Cerebellar nuclear complex (tissue), 1 donor: Measurements from ENCODE around the gene RAB29.
A peak's percentile ranks its signal among the peaks of the same experiment; 100 is the strongest.
"Not testable (repeated sequence)": the region's sequence is repeated elsewhere in the genome, so short reads cannot be mapped to it uniquely, and the experiment has no call there.

ENCODE experiments used
- DNase-seq, 2 experiments: peaks; one replicate each; lab custom pipeline; 2025; lab: John Stamatoyannopoulos, UW

Gene RAB29, protein sequence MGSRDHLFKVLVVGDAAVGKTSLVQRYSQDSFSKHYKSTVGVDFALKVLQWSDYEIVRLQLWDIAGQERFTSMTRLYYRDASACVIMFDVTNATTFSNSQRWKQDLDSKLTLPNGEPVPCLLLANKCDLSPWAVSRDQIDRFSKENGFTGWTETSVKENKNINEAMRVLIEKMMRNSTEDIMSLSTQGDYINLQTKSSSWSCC

DNA sequence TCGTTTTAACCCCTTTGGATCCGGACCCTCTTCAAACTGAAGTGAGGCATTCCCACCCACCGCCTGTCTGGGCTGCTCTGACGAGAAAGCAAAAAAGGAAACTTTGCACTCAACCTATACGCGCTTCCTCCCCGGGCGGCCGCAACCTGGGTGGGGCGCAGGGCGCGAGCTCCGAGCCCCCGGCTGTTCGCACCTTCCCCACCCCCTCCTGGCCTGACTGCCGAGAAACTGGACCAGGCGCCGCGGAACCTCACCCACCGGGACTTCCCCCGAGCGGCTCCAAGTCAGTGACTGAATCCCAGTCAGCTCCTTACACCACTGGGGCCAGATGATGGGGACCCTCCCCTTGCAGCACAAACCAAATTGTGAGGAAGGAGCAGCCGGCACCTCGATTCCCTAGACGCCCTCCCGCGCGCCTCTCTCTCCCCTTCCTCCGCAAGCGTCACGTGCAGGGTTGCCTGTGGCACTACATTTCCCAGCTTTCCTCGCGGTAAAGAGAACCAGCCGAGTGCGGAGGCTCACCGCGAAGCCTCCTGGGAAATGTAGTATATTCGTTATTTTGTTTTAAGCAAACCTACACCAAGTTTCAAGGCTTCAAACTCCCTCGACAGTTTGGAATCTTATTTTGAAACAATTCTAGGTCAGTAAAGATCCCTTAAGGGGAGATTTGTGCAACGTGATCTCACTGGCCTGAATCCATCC is at the start of gene RAB29:
Gene RAB29 (minus strand): TSS at position 468 of the 702 bp plus-strand sequence. CDS start 526 bp downstream, outside the sequence.
- DNase-seq, result peak in 1 of 2 experiments; percentile 74

DNA sequence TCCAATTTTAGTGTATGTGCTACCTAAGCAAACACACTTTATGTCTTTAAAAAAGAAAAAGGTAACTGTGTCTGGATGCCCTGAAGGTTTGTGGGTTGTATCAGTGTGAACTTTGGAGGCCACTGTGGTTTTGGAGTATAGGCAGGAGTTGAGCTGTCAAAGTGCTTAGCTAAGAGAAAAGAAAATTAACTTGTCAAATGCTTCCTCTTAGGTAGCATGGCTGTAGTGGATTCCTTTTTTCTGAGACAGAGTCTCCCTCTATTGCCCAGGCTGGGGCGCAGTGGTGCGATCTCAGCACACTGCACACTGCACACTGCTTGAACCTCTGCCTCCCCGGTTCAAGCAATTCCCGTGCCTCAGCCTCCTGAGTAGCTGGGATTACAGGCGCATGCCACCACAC is 48.9 kb upstream of the RAB29 start:
- DNase-seq, result no peak

DNA sequence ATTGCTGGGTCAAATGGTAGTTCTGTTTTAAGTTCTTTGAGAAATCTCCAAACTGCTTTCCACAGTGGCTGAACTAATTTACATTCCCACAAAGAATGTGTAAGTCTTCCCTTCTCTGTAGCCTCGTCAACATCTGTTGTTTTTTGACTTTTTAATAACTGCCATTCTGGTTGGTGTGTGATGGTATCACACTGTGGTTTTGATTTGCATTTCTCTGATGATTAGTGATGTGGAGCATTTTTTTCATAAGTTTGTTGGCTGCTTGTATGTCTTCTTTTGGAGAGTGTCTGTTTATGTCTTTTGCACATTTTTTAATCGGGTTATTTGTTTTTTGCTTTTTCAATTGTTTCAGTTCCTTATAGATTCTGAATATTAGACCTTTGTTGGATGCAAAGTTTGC is 48.0 kb upstream of the RAB29 start:
- DNase-seq, result not testable (repeated sequence)

DNA sequence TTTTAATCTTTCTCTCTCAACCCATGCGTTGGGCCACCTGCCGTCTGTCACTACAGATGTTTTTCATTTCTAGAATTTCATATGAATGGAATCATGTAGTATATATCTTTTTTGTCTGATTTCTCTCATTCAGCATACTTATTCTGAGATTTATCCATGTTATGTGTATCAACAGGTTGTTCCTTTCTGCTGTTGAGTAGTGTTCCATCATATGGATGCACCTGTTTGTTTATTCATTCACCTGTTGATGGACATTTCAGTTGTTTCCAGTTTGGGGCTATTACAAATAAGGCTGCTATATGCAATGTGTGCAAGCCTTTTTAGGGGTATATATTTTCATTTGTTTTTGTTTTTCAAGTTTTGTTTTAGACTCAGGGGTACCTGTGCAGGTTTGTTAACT is 47.1 kb upstream of the RAB29 start:
- no peak for DNase-seq

DNA sequence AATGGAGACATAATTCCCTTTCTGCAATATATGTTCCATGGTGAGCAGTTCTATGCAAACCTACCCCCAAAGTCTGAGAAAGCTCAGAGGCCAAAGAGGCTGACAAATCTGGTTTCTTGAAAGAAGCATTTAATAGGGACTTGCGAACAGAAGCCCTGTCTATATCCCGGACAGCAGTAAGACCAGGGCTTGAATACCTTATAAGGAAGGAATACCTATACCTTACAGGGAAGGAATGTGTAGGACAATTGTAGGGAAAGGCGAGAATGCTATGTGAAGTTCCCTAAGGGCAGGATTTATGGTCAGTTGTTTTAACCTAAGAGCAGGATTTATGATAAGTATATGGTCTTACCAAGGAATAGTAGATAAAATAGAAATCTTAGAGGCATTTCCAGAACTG is 42.7 kb upstream of the RAB29 start:
- no peak for DNase-seq

DNA sequence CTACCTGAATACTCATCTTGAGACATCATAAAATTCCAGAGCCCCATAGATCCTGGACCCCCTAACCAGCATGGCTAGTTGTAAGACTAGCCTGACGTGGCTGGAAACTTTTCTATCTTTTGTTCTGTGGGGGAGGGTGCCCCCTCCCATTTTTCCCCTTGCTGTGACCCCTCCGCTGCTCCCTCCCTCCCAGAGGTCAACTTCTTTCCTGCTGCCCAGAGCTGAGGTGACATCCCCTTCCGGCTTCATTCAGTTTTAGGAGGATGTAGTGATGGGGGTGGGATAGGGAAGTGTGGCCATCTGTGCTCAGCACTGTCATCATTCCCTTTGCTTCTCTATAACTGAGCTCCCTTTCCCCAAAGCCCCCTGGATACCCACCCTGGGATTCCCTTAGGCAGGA is 42.1 kb upstream of the RAB29 start:
- no peak for DNase-seq

DNA sequence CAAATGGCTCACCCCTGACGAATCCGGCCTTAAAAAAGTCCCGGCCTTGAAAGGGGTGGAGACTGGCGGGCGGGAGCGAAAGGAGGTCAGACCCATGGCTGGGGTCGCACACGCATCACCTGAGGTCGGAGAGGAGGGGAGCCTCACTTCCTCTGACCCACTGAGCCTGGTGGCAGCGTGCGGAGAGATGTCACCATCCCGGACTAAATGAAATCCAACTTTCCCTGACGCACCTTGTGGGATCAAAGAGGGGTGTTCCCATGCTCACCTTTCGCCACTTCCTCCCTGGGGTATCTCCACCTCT is 38.4 kb upstream of the RAB29 start:
- DNase-seq, result no peak

DNA sequence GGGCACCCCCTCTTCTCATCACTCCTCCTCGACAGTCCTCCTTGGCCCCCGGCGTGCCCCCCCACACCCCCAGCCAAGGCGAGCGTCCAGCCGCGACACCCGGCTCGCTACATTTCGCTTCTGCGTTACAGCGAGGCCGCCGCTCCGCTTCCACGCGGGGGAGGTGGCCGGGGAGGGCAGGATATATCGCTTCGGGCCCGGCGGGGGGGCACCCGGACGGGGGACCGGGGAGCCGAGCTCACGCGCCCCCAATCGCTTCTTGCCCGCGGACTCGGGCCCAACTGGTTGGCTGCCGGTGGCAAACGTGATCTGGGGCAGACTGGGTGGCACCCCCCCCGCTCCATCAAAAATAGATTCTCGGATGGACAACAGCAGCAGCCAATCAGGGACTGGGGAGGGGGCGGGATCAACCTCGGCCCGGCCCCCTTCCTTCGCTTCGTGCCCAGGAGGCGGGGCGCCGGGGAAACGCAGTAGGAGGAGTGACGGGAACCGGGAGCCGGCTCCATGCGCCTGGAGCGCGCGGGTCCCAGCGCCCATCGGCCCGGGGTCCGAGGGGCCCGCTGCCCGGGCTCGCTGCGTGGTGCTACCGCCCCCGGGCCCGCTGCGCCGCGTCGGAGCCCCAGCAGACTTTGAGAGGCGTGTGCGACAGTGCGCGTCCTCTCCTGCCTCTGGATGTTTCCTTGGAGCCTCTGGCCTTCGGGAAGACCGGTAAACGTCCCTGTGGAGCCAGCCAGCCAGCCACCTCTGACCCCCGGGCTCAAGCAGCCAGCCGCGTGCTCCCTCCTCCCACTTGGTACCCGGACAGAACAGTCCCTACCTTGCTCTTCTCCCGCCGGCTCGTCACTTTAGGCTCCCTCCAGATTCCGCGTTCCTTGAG is 37.8 kb upstream of the RAB29 start, which contains the start of gene SLC41A1:
Gene SLC41A1 (minus strand): TSS at position 321 of the 877 bp plus-strand sequence. CDS start 2,757 bp downstream, outside the sequence.
- peak; percentile 90 to 92 for DNase-seq

DNA sequence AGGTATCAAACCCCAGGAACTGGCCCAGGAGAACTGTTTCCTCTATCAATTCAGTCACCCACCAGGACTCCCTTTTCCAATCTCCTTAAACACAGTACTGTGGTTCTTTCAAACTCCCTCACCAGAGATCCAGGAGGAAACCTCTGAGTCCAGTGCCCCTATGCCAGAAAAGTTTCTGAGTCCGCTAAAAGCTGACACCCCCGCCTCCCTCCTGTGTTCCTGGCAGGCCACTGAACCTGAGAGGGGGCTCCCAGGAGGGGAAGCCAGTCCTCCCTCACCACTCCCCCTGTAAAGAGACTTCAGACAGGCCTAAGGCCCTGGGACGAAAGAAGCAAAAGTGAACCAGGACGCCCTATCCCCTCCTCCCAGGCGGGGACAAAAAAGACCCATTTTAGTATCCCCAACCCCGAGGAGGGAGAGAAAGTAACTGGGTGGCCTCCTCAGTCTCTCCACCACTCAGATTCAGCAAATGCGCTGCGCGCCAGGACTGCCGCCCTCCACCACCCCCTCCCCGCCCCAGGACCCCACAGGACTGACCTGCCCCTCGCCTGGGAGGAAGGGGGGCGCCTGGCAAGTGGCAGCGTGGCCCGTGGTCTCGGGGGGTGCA is 37.1 kb upstream of the RAB29 start:
- DNase-seq, result no peak

DNA sequence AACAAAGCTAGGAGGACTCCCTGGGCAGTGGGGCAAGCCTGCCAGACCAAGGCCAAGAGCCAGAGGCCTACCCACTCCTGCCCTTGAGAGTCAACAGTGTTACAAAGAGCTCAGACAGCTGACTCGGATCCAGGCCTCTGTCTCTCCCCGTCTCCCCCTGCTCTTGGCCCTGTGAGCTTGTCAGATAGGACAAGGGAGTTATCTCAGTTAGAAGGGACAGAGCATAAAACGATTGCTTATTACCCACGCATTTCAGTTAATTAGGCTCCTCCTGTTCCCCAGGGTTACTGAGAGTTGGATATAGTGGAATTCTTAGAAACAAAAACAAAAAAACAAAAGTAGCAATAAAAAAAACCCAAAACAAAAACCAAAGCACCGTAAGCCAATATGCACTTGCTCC is 36.4 kb upstream of the RAB29 start:
- DNase-seq, result no peak

DNA sequence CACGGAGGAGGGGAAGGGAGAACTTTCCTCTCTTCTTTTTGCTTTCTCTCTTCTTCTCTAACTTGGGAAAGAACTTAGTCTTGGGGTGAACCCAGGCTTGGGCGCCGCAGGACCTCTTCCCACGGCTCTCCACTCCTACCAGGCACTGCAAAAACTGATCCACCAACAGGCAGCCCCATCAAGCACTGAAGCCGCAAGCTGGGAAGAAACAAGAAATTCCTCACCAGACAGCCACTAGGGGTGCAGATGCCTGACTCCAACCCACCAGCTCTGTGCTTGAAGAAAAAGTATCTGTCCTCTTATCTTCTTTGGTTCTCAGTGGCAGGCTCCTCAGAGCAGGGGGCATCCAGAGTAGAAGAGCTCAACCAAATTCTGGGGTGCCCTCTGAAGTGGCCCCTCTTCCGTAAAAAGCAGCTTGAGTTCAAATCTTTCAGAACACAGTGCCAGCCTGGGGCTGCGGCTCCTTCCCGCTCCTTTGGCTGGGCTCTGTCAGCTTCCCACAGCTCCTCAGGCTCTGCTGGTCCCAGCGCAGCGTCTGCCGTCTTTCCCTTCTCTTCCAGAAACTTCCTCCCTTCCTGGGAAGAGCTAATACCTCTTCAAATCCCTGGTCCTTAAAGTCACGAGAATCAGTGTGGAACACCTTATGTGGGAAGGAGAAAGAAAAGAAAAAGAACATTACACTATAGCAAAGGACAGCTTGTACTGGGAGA is 35.3 kb upstream of the RAB29 start:
- no peak for DNase-seq

DNA sequence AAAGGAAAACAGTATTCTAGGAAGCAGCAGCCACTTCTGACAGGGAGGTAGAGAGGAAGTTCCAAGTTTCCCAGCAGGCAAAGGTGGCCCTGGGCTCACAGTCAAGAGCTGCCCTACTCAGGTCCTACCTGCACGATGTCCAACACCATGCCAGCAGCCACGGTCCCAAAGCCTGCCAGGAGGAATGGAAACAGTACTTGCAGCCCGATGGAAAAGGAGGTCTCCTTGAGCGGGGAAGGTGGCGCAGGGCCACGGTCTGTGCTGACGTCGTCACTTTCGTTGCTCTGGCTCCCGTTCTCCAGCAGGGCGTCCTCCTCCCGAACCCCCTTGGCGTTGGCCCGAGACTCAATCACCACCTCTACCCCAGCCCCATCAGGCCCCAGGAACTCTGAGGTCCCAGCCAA is 34.7 kb upstream of the RAB29 start:
- DNase-seq, result no peak

DNA sequence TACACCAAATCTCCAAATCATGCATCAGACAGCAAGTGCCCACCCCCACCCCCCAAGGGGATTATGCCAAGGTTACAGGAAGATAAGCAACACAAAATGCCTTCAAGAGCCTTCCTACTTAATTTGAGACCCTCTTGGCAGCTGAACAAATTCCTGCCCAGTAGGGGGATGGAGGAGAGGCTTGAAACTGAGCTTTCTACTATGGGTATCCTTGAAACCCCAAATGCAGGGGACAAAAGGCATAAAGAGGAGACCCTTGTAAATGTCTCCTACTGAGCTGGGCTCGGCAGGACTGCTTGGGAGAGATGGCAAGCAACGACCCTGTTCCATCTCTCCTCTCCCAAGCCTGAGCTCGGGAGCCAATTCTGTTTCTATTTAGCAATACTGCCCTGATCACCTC is 34.2 kb upstream of the RAB29 start:
- DNase-seq, result no peak

DNA sequence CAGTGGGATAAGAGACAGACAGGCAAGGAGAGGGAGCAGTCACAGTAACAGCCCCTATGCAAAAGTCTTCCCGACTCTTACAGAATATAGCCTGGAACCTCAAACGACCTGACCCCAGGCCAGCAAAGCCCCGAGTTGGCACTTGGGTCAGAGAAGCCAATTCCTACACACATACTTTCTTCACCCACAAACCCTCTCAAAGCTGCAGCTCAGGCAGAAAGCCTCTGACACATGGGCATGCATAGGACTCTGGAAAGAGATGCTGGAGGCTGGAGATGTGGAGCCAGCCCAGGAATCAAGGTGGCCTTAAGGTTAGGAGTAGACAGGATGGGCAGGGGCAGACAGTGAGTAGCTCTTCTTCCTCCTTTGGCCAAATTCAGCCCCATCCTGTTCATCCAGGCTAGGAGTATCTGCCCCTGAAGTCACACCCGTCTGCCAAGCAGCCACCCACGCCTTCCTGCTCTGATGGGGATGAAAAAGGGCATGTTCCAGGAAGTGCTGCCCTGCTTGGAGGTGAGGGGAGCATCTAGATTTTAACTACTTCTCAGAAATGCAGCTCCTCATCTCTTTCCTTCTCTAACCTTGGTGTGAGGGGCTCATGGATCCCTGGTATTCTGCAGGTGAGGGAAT is 29.9 kb upstream of the RAB29 start:
- DNase-seq, result no peak

DNA sequence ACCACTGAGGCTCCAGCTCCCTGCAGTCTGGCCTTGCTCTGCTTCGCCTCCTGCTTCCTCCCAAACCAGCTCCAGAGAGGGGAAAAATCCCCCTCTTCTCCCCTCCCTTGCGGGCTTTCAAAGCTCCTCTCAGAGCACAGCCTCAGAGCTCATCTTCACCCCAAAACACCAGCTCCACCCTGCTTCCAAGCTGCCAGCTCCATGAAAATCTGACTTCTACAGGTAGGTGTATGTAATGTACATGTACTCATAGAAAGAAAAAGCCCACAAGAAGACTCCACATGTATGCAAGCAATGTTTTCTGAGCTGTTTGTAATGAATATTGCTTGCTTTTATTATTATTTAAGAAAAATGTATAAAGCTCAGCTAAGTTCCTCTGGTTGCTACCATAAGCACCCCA is 29.3 kb upstream of the RAB29 start:
- DNase-seq, result no peak

DNA sequence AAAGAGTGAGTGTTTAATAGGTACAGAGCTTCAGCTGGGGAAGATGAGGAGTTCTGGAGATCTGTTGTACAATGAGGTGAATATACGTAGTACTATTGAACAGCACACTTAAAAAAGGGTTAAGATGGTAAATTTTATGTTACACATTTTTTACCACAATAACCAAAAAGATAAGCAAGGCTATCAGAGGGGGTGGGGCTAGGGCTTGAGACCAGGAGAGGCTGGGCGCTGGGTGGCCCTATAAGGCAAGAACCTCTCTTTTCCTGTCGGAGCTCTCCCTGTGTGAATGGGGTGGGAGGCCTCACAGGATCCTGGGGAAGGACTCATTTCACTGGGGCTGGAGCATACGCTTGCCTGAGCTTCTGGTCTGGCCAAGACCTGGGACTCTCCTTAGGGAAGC is 28.7 kb upstream of the RAB29 start:
- no peak for DNase-seq

DNA sequence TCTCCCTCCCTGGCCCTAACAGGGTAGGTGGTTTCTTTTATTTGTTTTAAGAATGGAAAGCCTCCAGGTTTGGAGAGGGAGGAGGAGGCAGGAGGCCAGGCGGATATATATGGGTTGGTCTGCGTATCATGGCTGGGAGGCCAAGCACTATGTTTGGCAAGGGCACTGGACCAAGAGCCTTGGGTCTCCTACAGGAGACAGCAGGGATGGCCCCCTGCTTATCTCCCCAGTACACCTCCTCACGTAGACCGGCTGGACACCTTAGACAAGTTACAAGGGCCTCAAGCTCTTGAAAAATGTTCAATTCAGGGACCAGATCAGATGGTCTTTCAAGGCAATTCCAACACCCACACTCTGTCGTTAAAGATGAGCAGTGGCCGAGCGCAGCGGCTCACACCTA is 26.8 kb upstream of the RAB29 start:
- no peak for DNase-seq

DNA sequence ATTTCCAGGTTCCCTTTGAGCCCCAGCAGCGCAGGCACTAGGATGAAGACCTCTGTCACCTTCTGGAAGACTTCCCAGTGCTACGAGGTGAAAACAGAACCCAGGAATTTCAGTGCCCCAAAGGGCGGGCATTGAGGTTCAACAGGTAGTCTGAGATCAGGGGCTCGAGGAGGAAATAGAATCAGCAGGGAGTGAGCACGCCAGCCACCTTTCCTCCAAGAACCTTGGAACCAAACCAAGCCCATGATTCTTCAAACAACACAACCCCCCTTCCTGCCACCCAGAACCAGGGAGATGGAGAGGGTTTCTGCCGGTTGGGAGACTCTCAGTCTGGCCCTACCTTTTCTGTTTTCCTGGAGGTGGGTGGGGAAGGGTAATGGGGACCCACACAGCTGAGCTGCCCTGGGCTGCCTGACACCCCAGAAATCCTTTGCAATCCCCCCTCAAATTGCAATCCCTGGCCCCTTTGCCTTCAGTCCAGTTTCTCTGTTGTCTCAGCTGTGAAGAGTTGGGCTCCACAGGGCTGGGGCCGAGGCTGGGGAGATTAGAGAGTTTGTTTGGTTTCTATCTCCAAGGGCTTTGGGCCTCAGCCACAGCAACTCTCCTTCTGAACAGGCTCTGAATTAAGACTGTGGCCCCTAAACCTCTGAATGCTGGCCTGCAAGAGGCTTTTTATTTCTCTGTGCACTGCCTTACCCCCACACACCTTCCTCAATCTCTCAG is 25.9 kb upstream of the RAB29 start:
- no peak for DNase-seq

DNA sequence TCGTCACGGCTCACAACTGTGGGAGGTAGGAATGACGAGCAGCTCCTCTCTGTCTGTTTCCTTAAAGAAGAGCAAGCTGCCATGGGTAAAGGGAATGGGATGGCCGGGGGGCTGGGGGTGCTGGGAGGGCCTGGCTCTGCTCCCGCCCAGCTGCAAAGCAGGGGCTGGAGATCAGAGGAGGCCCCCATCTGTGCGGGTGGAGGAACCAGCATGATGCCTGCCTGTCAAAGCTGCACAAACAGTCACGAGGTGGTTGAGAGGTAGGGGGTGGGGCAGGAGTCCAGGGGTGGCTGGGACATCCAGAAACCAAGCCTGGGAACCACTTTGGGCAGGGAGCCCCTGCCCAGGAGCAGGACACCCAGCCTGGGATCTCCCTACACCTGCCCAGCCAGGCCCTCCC is 25.1 kb upstream of the RAB29 start:
- no peak for DNase-seq

DNA sequence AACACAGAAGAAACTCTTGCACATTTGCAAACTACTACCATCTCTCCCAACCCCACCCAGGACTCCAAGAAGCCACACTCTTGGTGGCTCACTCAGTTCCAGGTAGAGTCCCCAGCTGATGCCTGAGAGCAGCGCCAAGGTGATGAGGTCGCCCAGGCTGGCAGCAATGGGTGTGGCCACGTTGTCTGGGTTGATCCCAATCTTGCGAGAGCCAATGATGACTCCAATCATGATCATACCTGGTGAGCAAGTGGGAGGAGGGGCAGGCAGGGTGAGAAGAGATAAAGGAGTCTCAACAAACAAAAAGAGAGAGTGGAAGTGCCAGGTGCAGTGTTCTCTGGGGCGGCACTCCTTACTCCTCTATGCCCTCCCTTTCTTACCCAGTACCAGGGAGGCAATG is 23.3 kb upstream of the RAB29 start:
- no peak for DNase-seq

DNA sequence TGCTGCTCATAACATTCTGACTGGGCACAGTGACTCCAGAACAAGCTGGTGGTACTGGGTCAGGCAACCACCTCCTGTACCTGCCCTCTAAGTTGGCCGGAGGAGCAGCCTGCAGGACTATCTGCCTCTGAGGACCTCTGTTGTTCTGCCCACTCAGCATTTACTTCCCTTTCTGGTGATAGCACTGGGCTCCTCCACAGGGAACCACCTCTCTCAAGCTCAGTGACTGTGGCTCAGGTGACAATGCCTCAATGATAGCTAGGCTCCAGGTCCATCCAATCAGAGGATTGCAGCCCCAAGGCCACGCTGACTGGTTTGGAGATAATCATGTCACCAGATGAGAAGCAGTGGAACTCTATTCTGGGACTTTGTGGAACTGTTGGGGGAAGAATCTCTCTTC is 21.9 kb upstream of the RAB29 start:
- no peak for DNase-seq
